OCI-M2 (cell line): ENCODE results near the gene CALD1.
A peak's percentile ranks its signal among the peaks of the same experiment; 100 is the strongest.
"Not testable (repeated sequence)": the region's sequence is repeated elsewhere in the genome, so short reads cannot be mapped to it uniquely, and the experiment has no call there.

Experiments
- DNase-seq: peaks from one replicate; lab custom pipeline; 2025; ENCODE audit not compliant: unreplicated experiment; lab: John Stamatoyannopoulos, UW

Gene CALD1

DNA sequence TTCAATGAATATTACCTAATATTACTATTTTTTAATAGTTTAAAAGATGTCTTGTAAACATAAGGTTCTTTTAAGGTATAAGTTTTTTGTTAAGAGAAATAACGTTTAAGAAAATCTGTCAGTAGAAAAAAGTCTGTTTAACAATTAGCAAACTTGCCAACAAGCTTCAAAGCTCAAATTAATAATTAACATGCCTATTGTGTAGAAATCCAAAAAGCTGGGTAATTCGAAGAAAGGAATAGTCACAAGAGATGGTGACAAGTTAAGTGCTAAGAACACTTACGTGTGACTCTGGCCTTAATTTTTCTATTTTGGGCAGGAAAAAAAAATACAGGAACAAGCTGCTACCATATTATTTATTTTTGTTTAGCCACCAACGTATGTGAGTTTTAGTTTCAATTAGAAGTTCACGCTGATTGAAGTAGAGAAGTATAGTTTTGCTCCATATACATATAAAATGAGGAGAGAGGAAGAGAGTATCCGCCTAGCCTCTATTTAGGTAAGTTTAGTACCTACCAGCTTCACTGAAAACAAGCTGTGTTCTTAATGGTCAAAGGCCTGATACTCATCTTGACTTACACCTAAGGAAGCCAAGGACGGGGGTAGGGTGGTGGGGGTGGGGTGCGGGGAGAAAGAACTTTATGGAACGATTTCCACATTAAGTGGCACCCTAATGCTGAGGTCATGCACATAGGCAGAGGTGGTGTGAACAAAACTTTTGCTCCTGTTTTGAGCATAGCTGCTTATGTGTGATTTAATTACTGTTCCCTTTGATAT, 163.4 kb downstream of the CALD1 start:
- no peak for DNase-seq

- no peak for DNase-seq
Measured at GRCh38 chr7:134943785-134944400, 164.5 kb downstream of the CALD1 start.

DNA sequence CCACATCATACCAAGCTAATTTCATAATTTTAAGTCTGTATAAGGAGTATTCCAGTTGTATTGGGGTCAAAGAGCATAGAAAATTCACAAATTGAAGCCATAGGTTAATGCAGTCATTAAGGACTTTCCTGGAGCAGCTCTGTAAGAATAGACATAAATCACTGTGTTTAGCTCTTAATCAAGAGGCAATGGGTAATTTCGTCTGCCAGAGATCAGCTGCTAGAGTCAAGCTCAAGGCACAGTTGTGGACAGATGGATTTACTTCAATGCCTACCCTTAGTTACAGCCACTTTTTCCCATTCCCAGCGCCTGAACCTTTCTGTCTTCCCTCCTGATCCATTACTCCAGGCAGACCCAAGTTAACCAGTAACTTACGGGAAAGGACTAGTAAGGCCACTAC, 166.3 kb downstream of the CALD1 start:
- no peak for DNase-seq

DNA sequence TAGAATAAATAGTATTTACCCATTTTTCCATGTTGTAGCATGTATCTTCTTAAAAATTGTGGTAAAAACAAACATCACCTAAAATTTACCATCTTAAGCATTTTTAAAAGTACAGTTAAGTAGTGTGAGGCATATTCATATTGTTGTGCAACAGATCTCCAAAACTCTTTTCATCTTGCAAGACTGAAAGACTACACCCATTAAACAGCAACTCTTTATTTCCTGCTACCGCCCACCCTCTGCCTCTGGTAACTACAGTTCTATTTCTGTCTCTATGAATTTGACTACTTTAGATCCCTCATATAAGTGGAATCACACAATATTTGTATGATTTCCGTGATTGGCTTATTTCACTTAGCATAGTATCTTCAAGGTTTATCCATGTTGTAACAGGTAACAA, 166.8 kb downstream of the CALD1 start:
- no peak for DNase-seq

GRCh38 chr7:134947329-134947728, 167.9 kb downstream of the CALD1 start:
- no peak for DNase-seq

- DNase-seq, result no peak
Measured at GRCh38 chr7:134947831-134948230, 168.4 kb downstream of the CALD1 start.

DNA sequence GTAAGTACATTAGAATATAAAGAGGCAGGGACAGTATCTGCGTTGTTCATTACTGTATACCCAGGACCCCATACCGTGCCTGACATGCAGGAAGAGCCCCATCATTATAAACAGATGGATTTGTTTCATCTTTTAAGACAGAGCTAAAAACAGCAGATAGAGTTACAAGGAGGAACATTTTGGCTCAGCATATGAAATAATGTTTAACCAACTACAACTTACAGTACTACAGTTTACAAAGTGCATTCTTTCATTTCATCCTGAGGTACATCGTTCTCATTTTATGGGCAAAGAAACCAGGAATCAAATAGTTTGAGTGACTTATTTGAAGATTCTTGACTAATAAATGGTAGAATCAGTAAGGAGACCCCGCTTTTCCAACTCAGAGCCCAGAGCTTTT, 168.8 kb downstream of the CALD1 start:
- no peak for DNase-seq

DNA sequence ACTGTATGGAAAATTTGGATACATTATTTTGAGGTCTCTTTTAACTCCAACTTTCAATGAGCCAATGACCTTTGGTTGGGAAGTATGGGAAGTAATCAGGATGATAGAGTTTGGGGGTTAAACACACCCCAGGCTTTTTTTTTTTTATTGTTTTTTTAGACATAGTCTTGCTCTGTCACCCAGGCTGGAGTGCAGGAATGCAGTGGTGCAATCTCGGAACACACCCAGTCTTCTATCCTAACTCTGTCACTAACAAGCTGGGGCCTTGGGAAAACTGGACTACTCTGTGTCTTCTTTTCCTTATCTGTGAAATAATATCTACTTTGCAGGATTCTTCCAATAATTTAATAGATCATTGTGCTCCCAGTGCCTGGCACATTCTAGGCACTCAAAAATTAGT, 169.3 kb downstream of the CALD1 start:
- no peak for DNase-seq

- no peak for DNase-seq
Measured at GRCh38 chr7:134949171-134949570, 169.7 kb downstream of the CALD1 start.

DNA sequence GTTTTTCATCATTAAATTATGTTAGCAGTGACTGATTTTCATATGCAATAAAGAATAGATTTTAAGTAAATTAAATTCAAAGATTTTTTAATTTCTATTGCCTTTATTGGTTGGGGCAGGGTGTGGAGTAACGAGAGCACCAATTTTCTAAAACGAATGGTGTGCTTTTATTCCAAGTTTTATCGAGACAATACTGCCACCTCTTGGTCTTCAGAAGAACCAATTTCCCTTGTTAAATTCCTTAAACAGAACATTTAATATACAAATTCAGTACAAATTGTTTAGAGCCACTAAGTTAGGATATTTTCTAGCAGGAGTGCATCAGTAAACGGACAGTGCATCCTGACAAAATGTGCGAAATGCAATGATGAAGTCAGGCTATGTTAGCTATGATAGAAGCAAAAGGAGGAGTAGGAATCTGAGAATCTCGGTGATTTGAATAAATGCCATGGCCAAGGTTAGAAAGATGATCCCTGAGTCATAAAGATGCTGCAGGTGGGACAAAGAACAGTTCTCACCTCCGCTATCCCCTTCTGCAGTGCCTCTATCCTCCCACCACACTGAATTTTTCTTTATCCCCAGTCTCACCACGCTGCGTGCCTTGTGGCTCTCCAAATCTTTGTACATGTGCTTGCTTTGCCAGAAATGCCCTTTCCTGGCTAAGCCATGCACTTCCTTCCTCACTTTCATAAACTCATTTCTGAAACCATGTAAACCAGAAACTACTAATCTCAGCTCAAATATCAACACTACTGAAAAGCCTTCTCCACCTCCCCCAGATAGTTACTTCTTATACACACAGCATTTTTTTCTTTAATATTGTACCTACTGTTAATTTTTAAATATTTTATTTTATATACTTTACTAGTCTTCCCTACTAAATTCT, 175.0 kb downstream of the CALD1 start:
- DNase-seq, result no peak

- DNase-seq, result no peak
Measured at GRCh38 chr7:134957005-134957404, 177.6 kb downstream of the CALD1 start.

DNA sequence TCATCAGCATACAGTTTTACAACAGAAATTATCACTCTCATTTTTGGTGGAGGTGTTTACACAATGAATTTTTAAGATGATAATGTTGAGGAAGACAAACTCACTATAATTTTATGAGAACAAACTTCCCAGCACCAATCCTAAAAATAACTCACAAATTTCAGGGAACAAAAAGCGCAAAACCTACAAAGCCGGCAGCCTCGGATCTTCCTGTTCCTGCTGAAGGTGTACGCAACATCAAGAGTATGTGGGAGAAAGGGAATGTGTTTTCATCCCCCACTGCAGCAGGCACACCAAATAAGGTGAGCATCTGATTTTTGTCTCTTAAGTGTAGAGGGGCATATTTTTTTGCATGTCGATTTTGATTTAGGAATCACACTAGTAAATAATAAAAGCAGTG, 180.4 kb downstream of the CALD1 start:
- no peak for DNase-seq

DNA sequence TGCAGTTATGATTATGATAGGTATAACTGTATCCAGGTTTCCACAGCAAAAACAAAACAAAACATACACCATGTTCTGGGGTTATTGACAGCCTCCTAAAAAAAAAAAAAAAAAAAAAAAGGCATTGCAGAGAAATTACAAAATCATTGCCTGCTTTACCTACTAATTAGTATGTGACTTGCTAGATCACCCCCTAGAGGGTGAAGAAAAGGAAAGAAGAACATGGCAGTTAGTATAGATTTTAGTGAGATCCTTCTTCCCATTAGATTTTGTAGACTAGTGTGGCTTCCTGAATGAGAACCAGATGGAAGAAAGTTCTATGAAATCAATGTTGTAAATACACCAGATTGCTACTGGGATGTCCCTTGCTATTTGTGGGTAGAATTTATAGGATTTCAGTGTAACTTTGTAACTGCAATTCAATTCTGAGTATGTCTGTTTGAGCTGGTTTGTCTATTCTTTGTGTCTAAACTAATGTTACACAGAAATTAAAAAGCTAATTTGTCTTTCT, 182.9 kb downstream of the CALD1 start:
- no peak for DNase-seq

DNA sequence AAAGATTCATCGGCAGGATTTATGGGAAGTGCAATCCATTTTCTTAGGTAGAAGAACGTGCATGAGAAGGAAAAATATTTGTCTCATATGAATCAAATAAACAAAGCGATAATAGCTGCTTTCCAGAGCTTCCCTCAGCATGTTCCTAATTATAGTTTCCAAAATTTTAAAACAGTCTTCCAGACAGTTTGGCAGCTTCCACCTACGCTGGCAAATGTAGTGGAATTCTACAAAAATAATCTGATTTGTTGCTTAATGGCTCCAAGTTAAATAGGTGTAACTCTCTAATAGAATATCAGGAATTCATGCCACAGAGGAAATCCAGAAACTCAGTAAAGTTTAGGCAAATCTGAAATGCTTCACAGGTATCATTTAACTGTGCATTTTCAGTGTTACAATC, 183.6 kb downstream of the CALD1 start:
- DNase-seq, result no peak

DNA sequence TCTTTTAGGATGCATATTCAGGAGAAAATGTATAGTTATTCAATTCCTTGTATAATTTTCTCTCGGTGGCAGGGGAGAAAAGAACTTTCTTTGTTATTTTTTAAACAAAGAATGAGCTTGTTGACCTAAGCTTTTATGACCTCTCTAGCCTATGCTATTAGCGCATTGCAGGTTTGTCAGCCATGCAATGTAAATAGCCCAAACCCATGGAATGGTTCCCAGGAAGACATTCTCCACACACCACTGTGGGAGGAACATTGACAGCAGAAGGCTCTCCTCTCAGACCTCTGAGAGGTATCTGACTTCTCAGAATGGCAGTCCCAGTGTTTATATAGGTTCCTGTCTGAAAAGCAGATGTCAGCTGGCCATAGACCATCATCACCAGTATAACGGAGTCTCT, 187.3 kb downstream of the CALD1 start:
- no peak for DNase-seq

GRCh38 chr7:134968110-134968509, 188.7 kb downstream of the CALD1 start:
- DNase-seq, result no peak

DNA sequence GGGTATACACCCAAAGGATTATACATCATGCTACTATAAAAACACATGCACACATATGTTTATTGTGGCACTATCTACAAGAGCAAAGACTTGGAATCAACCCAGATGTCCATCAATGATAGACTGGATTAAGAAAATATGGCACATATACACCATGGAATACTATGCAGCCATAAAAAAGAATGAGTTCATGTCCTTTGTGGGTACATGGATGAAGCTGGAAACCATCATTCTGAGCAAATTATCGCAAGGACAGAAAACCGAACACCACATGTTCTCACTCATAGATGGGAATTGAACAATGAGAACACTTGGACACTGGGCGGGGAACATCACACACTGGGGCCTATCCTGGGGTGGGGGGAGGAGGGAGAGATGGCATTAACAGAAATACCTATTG, 202.2 kb downstream of the CALD1 start:
- not testable (repeated sequence) for DNase-seq

GRCh38 chr7:134985894-134986362, 206.5 kb downstream of the CALD1 start:
- DNase-seq, result no peak

DNA sequence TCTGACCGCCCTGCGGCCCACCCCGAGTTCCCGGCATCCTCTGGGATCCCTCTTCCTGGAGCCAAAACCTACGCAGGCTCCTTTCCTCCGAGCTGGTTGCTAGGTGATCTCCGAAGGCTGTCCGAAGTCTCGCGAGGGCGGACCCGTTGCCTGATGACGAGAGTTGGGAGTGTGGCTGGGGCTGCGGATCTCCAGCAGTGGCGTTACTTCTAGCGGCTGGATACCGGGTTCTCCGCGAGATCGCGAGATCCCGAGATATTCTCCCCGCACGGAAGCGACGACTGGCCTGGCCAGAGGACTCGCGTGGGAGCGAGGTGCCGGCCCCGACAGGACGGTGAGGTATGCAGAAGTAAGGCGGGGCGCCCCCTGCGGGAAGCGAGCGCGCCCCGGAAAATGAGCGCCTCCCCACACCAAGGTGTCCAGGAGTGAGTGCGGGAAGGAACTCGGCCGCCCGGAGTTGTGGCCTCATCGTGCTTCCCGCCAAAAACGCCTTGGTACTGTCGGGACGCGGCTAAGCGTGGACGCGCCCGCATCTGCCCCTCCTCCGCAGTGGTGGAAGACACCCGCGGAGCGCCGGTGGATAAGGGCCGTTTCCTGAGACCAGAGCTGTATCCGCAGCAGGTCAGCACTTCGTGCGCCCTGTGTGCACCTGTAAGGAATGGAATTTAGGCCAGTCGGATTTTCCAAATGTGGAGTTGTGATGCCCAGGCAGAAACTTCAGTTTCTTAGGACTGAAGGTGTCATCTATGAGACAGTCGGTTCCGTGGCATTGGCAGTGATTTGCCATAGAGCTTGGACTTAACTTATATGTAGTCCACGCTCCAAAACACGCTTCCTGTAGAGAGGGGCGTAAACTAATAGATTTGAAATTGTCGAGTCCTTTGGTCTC, 207.2 kb downstream of the CALD1 start, which contains the start of gene AGBL3:
Gene AGBL3, plus strand, starts transcription at position 146 of the 889 bp plus-strand sequence. CDS start 1,426 bp downstream, outside the sequence.
- DNase-seq, result peak; percentile 87

DNA sequence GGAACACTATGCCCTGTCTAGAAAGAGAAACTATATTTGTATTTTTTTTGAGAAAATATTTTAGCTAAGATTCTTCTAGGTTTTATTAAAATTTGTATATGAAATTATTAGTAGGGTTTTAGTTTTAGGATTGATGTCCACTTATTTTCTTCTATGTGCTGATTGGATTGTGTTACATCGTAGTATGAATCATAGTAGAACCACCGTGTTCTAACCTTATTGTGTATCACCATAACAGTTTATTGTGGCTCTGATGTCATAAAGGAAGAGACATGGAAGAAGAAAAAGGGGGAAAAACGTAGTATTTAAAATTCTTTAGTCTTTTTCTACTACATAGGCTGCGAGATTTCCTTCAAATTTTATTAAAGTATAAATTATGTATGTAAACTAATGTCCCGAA, 208.7 kb downstream of the CALD1 start:
- DNase-seq, result no peak
